NB4 (cell line): ENCODE data around the gene FAM229B.
"Not testable (repeated sequence)": the region's sequence is repeated elsewhere in the genome, so short reads cannot be mapped to it uniquely, and the experiment has no call there.

Experiments used
- DNase-seq: peaks from one replicate; pipeline ENCODE4 v3.0.0; 2010; ENCODE audit warnings: low read depth
- H3K4me3 ChIP-seq: one replicate; pipeline ENCODE4 v1.5.1; 2011; ENCODE audit warnings: mild to moderate bottlenecking, low read depth, low read length, moderate library complexity
- MAX ChIP-seq: IDR thresholded peaks from 2 replicates; pipeline ENCODE4 v1.6.1; 2011; ENCODE audit warnings: low read depth, low read length
- MYC ChIP-seq: IDR thresholded peaks from 2 replicates; pipeline ENCODE4 v1.6.1; 2011; ENCODE audit warnings: low read depth, low read length
- POLR2A ChIP-seq: IDR thresholded peaks from 2 replicates; pipeline ENCODE4 v1.6.1; 2011; ENCODE audit warnings: mild to moderate bottlenecking; ENCODE audit not compliant: insufficient read length; ENCODE audit errors: extremely low read depth
- TF ChIP-seq, protein P1 (sequence below): IDR thresholded peaks from one replicate; pipeline ENCODE4 v1.5.1; 2012; ENCODE audit warnings: low read depth, low read length

Gene FAM229B

GRCh38 chr6:112049026-112049799, 38.2 kb upstream of the FAM229B start:
- DNase-seq = no peak
- no peak overlapping the region for H3K4me3 ChIP-seq
- no peak for TF ChIP-seq MAX
- TF ChIP-seq, protein P1, sequence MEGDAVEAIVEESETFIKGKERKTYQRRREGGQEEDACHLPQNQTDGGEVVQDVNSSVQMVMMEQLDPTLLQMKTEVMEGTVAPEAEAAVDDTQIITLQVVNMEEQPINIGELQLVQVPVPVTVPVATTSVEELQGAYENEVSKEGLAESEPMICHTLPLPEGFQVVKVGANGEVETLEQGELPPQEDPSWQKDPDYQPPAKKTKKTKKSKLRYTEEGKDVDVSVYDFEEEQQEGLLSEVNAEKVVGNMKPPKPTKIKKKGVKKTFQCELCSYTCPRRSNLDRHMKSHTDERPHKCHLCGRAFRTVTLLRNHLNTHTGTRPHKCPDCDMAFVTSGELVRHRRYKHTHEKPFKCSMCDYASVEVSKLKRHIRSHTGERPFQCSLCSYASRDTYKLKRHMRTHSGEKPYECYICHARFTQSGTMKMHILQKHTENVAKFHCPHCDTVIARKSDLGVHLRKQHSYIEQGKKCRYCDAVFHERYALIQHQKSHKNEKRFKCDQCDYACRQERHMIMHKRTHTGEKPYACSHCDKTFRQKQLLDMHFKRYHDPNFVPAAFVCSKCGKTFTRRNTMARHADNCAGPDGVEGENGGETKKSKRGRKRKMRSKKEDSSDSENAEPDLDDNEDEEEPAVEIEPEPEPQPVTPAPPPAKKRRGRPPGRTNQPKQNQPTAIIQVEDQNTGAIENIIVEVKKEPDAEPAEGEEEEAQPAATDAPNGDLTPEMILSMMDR = no peak
- TF ChIP-seq MYC = no peak
- TF ChIP-seq POLR2A = no peak

DNA sequence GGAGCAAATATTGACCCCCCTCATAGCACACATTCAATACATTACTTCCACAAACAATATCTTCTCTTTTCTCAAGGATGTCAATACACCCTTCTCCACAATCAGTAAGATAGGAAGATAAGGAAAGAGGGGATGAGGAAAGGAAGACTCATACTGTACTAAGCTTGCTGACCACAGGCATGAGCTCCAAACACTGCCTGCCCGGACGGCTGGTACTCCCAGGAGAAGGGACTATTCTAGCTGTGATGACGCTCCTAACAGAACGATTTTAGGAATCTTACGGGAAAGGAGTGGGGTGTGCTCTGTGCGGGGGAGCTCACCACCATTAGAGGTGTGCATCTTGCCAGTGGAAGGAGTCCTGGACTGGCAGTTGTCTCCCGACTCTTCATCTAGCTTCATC, 37.4 kb upstream of the FAM229B start:
- TF ChIP-seq POLR2A (no peak), MAX (no peak), MYC (no peak)
- TF ChIP-seq, protein P1 = no peak
- DNase-seq = no peak
- no peak overlapping the region for H3K4me3 ChIP-seq

GRCh38 chr6:112050429-112050828, 37.0 kb upstream of the FAM229B start:
- TF ChIP-seq, protein P1 = no peak
- TF ChIP-seq MYC = no peak
- TF ChIP-seq MAX = no peak
- no peak for TF ChIP-seq POLR2A
- no peak overlapping the region for H3K4me3 ChIP-seq
- DNase-seq = no peak

DNA sequence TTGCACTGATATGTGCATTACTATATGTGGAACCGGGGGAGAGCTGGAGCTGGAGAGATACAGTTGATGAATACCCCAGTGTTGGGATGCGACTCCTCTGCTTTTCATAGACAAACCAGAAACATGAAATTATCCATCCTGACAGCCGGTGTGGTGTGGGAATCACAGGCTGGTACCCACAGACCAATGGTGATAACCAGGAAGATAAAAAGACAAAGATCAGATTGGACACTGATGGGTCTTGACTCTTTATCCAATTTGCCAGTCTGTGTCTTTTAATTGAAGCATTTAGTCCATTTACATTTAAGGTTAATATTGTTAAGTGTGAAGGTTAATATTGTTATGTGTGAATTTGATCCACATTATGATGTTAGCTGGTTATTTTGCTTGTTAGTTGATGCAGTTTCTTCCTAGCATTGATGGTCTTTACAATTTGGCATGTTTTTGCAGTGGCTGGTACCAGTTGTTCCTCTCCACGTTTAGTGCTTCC, 36.1 kb upstream of the FAM229B start:
- not testable (repeated sequence) for H3K4me3 ChIP-seq, DNase-seq

DNA sequence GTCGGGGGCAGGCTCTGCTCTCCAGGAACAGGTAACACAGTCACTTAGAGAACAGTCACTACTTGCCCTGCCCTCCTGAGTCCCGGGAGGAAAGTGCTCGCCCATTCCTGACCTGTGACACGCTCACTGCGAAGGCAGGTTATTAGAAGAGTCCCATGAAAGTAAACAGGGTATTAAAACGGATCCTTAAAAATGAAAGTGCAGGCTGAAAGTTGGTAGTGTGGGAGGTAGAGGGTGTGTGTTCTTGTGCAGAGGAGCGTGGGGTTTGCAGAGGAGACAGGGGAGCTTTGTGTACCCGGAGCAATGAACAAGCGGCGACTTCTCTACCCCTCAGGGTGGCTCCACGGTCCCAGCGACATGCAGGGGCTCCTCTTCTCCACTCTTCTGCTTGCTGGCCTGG, 33.4 kb upstream of the FAM229B start, which contains the start of gene CCN6:
Gene CCN6 (plus strand): TSS at position 104 of the 400 bp plus-strand sequence. CDS start 254 bp downstream, at position 358.
- DNase-seq = no peak
- H3K4me3 ChIP-seq = no peak within 1 kb of the TSS
- TF ChIP-seq MAX (no peak), POLR2A (no peak), MYC (no peak)
- TF ChIP-seq, protein P1 = no peak

- TF ChIP-seq POLR2A (no peak), MAX (no peak), MYC (no peak)
- TF ChIP-seq, protein P1 = no peak
- DNase-seq = no peak
Observed at GRCh38 chr6:112054555-112055190, 32.7 kb upstream of the FAM229B start.

More at GRCh38 chr6:112054555-112055190, 32.7 kb upstream of the FAM229B start:
- no peak overlapping the region for H3K4me3 ChIP-seq
